ENCODE measurements around the gene PRRC2A. TPM values are rescaled to one million over a fixed set of nuclear protein-coding genes. Genes with fewer than 3 reads are reported as not detected.

PRRC2A gene
- total and polyA plus RNA-seq, 7 donors: 28.8 to 109 (median 44.1) TPM

- Histone ChIP-seq H3K4me3 (no peak within 1 kb of the TSS), H3K27me3 (no peaks in the 10 kb centered on the region), H3K27ac (no peak within 1 kb of the TSS), H3K4me1 (peaks cover 0 to 27% (median 15%) of the 10 kb centered on the region in 4 donors), H3K36me3 (peaks cover 38 to 67% (median 59%) of the 10 kb centered on the region in 4 donors), H3K9me3 (no peaks in the 10 kb centered on the region)
- TF ChIP-seq POLR2AphosphoS5 (IDR thresholded peaks at IDR 0.05) (no peak), CTCF (IDR thresholded peaks at IDR 0.05) (no peak), POLR2A (IDR thresholded peaks at IDR 0.05) (no peak)
- no peak for DNase-seq
- 80 to 92% methylated on average over 8 of the region's 8 CpGs for WGBS, 2 donors
- intact Hi-C loops (cut with DNase I): loop anchor here (5.0 to 10.0 kb wide), 2 partner anchors 508 to 1605 kb away; partner anchors contain the start of genes AGPAT1, B3GALT4, RNF5 and RPS18
Measured at GRCh38 chr6:31669676-31670075, 49.2 kb downstream of the PRRC2A start, which contains the start of gene LY6G5B. TSS of gene LY6G5B (plus strand) at chr6:31669976. CDS start at chr6:31670951, 975 bp downstream.

- WGBS, 2 donors: 76 to 84% methylated on average over 4 of the region's 4 CpGs
- DNase-seq: no peak
- intact Hi-C loops (cut with DNase I): no loop called here
- Histone ChIP-seq H3K9me3 (no peaks in the 10 kb centered on the region), H3K27ac (no peak overlapping the region), H3K36me3 (peaks cover 0 to 23% (median 15%) of the 10 kb centered on the region in 4 donors), H3K4me3 (no peak overlapping the region), H3K4me1 (peaks cover 0 to 15% (median 9%) of the 10 kb centered on the region in 4 donors), H3K27me3 (no peaks in the 10 kb centered on the region)
- no peak for TF ChIP-seq EP300 (IDR thresholded peaks at IDR 0.05)
- no peak for TF ChIP-seq POLR2AphosphoS5 (IDR thresholded peaks at IDR 0.05)
- no peak for TF ChIP-seq POLR2A (IDR thresholded peaks at IDR 0.05)
- TF ChIP-seq CTCF (IDR thresholded peaks at IDR 0.05): no peak
Measured at GRCh38 chr6:31676322-31676903, 55.9 kb downstream of the PRRC2A start.

- Histone ChIP-seq H3K4me1 (peaks cover 0 to 19% (median 13%) of the 10 kb centered on the region in 4 donors), H3K36me3 (peaks cover 0 to 18% (median 10%) of the 10 kb centered on the region in 4 donors), H3K27me3 (no peaks in the 10 kb centered on the region), H3K9me3 (no peaks in the 10 kb centered on the region), H3K27ac (no peak overlapping the region), H3K4me3 (no peak overlapping the region)
- 88 to 91% methylated on average over 6 of the region's 6 CpGs for WGBS, 2 donors
- intact Hi-C loops (cut with DNase I): no loop called here
- TF ChIP-seq EP300 (IDR thresholded peaks at IDR 0.05): no peak
- TF ChIP-seq POLR2A (IDR thresholded peaks at IDR 0.05): no peak
- TF ChIP-seq POLR2AphosphoS5 (IDR thresholded peaks at IDR 0.05): no peak
- TF ChIP-seq CTCF (IDR thresholded peaks at IDR 0.05): no peak
- no peak for DNase-seq
Measured at GRCh38 chr6:31676904-31677303, 56.4 kb downstream of the PRRC2A start.

- H3K4me1 ChIP-seq: peaks cover 0 to 19% (median 13%) of the 10 kb centered on the region in 4 donors
- no peaks in the 10 kb centered on the region for H3K27me3 ChIP-seq
- TF ChIP-seq POLR2AphosphoS5 (IDR thresholded peaks at IDR 0.05) (no peak), EP300 (IDR thresholded peaks at IDR 0.05) (no peak)
- peaks cover 0 to 9% (median 2%) of the 10 kb centered on the region in 4 donors for H3K36me3 ChIP-seq
- no peak overlapping the region for H3K27ac ChIP-seq
- no peaks in the 10 kb centered on the region for H3K9me3 ChIP-seq
- intact Hi-C loops (cut with DNase I): no loop called here
- no peak overlapping the region for H3K4me3 ChIP-seq
- WGBS, 2 donors: 80 to 83% methylated on average over 8 of the region's 8 CpGs
- DNase-seq: no peak
Measured at GRCh38 chr6:31677955-31678354, 57.4 kb downstream of the PRRC2A start.

- Histone ChIP-seq H3K4me1 (peaks cover 0 to 21% (median 13%) of the 10 kb centered on the region in 4 donors), H3K27me3 (no peaks in the 10 kb centered on the region), H3K4me3 (peak within 1 kb of the TSS; percentile 29 to 63 (median 53)), H3K36me3 (peaks cover 0 to 2% (median 0%) of the 10 kb centered on the region in 4 donors), H3K27ac (peak within 1 kb of the TSS; percentile 66 to 83 (median 73)), H3K9me3 (no peaks in the 10 kb centered on the region)
- TF ChIP-seq CTCF (IDR thresholded peaks at IDR 0.05): peak; percentile 37 to 68 (median 61)
- no peak for TF ChIP-seq POLR2A (IDR thresholded peaks at IDR 0.05)
- TF ChIP-seq POLR2AphosphoS5 (IDR thresholded peaks at IDR 0.05): peak in 2 of 4 donors; percentile 13 to 41
- WGBS, 2 donors: 13 to 15% methylated on average over 17 of the region's 17 CpGs
- peak; percentile 95 for DNase-seq
- intact Hi-C loops (cut with DNase I): loop anchor here (1.0 to 5.0 kb wide), 6 partner anchors 47 to 272 kb away; partner anchors contain the start of gene DDAH2
Measured at GRCh38 chr6:31680226-31681134, 60.0 kb downstream of the PRRC2A start, which contains the start of gene LY6G5C. TSS of gene LY6G5C (minus strand) at chr6:31681067. CDS start at chr6:31680373, 694 bp downstream.

All from sigmoid colon (tissue), 7 donors.